HG03432 (cell line): ENCODE results near the gene RASA2.

Source experiments
- ATAC-seq: cut with Tn5 transposase; IDR thresholded peaks from one replicate; pipeline ENCODE4 v1.9.1; 2021; ENCODE audit warnings: mild to moderate bottlenecking, moderate library complexity; ENCODE audit not compliant: unreplicated experiment

Gene RASA2, protein sequence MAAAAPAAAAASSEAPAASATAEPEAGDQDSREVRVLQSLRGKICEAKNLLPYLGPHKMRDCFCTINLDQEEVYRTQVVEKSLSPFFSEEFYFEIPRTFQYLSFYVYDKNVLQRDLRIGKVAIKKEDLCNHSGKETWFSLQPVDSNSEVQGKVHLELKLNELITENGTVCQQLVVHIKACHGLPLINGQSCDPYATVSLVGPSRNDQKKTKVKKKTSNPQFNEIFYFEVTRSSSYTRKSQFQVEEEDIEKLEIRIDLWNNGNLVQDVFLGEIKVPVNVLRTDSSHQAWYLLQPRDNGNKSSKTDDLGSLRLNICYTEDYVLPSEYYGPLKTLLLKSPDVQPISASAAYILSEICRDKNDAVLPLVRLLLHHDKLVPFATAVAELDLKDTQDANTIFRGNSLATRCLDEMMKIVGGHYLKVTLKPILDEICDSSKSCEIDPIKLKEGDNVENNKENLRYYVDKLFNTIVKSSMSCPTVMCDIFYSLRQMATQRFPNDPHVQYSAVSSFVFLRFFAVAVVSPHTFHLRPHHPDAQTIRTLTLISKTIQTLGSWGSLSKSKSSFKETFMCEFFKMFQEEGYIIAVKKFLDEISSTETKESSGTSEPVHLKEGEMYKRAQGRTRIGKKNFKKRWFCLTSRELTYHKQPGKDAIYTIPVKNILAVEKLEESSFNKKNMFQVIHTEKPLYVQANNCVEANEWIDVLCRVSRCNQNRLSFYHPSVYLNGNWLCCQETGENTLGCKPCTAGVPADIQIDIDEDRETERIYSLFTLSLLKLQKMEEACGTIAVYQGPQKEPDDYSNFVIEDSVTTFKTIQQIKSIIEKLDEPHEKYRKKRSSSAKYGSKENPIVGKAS

DNA sequence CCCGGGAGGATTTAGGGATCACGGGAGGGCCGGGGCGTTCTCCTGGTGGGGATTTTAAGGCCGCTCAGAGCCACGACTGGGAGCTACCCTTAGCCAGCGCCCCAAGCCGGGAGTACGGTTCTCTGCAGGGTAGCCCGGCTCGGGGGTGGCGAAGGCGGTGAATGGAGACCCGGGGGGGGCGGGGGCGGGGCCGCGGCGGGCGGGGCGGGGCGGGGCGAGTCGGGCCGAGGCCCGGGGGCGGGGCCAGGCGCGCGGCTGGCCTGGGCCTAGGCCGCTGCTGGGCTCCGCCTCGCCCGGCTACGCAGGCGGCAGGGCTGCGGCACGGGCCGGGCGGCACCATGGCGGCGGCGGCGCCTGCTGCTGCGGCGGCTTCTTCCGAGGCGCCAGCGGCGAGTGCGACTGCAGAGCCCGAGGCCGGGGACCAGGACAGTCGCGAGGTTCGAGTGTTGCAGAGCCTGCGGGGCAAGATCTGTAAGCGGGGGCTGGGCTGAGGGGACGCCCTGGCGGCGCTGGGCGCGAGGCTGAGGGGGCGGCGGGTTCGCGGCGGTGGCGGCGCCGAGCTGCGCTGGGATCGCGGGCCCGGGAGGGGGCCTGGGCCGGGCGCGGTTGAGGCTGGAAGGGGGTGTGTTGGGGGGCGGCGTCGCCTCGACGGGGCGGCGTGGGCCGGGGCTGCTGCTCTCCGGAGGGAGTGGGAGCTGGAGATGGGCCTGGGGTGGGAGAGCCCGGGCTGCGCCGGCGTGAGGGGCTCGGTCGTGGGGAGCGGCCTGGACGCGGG lies at the start of gene RASA2:
Gene RASA2, plus strand, starts transcription at position 282 of the 775 bp plus-strand sequence. Its CDS starts 57 bp downstream, at position 339.
- ATAC-seq = peak; percentile 78

DNA sequence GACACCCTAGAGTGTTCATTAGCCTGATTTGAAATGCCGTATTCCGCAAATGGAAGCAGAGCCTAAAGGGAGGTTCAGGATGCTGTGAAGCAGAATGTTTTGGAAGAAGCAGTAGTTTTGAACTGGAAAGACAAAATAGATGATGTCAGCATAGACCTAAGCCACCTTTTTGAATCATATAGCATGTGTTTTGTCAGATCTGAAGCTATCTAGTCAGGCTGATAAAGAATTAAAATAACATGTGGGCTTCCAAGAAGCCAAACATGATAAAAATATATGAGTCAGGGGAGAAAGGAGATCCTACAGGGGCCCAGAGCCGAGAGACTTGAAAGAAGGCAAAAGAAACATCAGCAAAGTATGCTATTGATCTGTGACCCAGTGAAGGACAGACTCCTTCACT lies 47.2 kb upstream of the RASA2 start:
- ATAC-seq = no peak

DNA sequence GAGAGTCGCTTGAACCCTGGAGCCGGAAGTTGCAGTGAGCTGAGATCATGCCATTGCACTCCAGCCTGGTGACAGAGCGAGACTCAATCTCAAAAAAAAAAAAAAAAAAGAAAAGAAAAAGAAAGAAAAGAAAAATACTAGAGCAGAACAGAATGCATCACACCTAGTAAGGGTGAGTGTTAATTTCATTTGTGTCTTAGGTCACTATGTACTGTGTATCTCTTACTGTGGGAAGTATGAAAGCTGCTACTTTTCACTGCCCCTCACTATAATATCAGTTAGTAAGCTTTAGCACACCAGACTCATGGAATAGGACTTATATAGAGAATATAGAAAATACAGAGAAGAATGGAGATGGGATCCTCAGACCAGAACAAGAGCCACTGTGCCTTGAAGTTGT lies 45.9 kb upstream of the RASA2 start:
- no peak for ATAC-seq

DNA sequence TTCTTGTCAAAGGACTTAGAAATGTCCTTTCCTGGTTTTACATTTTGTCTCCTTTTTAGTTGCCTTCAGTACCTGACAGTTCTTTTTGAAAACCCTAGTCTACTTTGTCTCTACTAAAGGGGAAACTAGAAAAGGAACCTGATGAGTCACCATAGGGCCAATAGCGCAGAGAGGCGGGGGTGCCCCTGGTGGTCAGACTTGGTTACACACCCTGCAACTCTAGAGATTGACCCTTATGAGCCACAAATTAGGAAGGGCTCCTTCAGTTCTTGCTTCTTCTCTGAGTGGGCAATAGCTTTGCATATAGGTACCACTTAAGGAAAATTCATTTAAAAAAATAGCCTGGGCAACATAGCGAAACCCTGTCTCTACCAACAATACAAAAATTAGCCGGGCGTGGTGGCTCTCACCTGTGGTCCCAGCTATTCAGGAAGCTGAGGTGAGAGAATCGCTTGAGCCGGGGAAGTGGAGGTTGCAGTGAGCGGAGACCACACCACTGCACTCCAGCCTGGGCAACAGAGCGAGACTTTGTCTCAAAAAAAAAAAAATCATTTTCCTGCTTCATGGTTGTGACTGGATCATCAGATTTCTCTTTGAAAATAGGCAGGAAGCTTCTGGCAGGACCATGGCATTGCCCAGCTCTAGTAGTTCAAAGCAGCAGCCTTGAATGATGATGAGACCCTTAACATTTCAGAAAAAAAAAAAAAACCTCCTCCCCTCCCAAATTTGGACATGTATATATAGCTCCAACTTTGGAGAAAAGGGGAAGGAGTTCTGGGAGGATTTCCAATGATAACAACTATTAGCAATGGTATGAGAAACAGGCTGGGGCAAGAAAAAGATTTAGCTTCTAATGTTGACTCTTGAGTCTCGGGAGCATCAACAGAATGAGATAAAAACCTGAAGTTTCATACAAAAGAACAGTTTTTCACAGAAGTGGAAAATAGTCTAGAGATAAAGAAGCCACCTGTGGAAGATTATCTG lies 45.2 kb upstream of the RASA2 start:
- peak; percentile 94 for ATAC-seq

DNA sequence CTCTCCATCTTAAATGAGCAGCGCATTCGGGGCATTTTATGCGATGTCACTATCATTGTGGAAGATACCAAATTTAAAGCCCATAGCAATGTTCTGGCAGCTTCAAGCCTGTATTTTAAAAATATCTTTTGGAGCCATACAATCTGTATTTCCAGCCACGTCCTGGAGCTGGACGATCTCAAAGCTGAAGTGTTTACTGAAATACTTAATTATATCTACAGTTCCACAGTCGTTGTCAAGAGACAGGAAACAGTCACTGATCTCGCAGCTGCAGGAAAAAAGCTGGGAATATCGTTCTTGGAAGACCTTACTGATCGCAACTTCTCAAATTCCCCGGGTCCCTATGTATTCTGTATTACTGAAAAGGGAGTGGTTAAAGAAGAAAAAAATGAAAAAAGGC lies 44.4 kb upstream of the RASA2 start:
- no peak for ATAC-seq

DNA sequence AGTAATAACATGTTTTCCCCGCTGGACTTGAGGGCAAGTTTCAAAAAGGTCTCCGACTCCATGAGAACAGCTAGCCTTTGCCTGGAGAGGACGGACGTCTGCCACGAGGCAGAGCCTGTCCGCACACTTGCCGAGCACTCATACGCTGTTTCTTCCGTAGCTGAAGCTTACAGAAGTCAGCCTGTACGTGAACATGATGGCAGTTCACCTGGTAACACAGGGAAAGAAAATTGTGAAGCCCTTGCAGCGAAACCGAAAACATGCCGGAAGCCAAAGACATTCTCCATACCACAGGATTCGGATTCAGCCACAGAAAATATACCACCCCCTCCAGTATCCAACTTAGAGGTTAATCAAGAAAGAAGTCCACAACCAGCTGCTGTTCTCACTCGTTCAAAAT lies 43.9 kb upstream of the RASA2 start:
- ATAC-seq = no peak

DNA sequence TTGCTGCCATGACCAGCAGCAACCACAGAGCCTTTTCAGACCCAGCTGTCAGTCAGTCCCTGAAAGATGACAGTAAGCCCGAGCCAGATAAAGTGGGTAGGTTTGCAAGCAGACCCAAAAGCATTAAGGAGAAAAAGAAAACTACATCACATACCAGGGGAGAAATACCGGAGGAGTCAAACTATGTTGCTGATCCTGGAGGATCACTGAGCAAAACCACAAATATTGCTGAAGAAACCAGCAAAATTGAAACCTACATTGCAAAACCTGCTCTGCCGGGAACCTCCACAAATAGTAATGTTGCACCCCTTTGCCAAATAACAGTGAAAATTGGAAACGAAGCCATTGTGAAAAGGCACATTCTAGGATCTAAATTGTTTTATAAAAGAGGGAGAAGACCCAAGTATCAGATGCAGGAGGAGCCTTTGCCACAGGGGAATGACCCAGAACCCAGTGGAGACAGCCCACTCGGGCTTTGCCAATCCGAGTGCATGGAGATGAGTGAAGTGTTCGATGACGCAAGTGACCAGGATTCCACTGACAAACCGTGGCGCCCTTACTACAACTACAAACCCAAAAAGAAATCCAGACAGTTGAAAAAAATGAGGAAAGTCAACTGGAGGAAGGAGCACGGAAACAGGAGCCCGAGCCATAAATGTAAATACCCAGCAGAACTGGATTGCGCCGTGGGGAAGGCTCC lies 42.1 kb upstream of the RASA2 start:
- no peak for ATAC-seq

DNA sequence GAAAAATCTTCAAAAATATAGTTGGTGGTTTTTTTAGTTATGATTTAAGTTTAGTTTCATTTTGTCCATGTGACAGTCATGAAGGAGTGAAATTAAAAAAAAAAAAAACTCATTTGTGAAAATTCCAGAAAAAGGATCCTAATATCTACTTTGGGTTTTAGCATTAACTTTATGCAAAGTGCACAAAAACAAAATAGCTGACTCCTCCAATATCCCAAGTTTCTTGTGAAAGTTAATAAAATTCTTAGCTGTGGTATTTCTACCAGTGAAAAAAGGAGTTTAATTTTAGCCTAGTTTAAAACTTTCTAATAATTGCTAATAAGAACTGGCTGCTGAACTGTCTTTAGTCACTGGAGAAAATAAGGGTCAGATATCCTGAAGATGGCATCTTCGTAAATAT lies 40.8 kb upstream of the RASA2 start:
- ATAC-seq = no peak

DNA sequence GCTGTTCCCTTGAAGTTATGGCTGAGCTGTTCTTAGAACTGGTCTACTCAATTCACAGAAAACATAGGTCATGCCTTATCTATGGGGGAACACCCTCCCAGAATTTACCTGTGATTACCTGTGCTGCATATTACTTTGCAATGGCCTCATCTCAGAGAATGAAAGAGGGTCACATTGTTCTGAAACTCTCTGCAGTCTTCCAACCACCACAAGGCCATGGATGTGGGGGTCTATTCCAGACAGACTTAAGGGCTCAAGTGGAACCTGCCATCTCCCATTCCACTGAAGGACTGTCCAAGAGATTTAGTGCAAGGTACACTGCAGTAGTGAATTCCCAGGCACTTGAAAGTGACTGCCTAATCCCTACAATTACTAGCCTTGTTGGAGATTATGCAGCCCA lies 40.1 kb upstream of the RASA2 start:
- no peak for ATAC-seq

DNA sequence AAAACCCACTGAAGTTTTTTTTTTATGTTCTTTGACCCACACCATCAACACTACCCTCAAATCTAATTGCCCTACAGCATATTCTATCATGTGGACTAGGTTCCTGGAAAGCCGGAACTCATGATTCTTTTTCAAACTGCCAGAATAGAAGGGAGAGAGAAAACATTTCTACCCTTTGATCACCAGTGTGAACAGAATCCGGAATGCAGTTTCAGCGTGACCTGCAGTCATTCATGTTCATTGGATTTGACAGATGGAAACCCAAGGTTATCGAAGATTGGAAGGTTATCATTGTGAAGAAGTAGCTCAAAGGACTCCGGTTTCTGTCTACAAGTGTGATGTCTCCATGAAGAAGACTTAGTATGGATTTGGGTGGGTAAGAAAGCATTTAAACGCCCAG lies 39.4 kb upstream of the RASA2 start:
- no peak for ATAC-seq

DNA sequence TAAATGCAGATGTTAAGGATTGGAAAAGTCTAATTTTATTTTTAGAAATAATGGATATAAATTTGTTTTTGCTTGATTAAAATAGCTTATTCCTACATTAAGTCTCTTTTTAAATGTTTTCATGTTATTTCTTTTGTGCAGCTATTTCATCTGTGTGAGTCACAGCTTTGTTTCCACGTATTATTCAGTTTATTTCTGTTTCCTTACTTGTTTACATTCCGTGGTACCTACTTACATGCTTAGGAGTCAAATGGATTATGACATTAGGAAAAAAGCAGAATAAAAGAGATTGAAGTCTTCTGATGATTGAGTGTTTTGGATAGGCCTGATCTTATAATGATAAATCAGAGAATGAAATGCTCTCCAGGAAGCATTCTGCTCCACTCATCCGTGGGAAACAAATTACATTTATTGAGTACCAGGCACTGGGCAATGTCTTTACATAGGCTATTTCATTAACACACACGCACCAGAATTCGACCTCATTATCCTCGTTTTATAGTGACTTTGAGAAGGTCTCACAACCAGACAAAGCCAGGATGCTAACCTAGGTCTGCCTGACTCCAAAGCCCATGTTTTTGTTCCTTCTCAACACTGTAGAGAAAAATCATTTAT lies 38.1 kb upstream of the RASA2 start:
- no peak for ATAC-seq

DNA sequence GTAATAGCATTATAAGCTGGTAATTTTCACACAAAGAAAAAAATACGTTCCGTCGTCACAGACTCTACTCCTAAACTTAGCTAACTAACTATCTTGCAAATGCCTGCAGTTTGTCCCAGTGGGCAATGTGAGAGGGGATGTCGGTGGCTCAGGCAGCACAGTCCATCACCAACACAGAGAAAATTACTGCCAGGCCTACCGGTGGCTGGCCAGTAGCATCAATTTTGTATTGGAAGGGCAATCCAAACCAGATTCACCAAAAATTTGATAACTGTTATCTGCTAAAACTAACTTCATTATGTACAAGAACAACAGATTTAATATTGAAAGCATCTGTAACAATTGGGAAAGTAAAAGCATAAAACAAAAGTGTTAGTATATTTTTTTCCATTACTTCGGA lies 37.4 kb upstream of the RASA2 start:
- ATAC-seq = no peak

DNA sequence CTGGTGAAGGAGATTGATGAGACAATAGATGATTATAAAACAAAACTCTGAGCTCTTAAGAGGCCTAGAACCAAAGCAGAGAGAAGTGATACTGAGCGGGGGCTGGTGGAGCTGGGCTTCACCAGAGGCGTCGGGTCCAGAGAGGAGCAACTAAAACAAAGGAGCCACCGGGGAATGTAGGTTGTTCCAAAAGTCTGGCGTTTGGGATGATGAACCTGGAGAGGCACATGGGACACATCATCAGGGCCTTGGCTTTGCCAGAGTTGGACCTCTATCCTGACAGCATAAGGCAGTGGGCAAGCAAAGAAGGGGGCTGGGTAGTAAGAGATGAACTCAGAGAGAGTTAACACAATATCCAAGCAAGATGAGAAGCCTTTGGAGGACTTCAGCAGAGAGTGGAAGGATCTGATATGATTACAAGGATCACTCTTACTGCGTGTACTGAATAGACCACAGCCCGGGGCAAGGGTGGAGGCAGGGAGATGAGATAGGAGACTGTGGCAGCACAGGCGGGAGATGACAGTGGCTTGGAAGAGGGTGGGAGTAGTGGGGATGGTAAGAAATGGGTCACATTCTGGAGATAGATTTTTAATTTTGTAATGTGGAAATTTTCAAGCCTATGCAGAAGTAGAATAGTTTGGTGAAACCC lies 36.0 kb upstream of the RASA2 start:
- ATAC-seq = no peak

DNA sequence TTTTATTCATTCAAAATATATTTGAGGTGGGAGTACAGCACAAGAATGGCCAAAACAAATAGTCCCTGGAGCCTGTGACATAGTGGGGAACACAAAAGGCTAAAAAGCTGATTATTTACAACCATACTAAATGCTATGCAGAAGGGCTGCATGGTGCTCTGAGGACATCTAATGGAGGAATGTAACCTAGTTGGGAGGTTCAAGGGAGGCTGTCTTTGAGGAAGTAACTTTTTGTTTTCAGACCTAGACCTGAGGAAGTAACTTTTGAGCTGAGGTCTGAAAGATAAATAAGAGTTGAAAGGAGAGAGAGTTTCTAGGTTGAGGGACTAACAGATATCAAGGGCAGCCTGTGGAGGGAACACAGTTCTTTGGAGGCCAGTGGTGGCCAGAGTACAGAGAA lies 34.8 kb upstream of the RASA2 start:
- peak; percentile 73 for ATAC-seq

DNA sequence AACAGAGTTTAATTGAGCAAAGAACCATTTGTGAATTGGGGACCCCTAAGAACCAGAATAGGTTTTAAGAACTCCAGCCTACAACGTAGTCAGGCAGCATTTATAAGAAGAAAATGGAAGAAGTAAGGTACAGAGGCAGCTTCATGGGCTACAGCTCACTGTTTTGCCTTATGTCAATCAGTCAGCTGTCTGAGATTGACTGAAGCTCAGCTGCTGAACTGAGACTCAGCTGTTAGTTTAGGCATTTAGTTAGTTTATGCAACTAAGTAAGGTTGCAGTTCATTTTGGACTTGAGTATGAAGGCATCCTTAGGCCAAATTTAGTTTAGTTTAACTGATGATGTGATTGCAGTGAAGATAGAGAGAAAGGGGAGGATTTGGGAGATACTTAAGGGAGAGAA lies 34.1 kb upstream of the RASA2 start:
- no peak for ATAC-seq

DNA sequence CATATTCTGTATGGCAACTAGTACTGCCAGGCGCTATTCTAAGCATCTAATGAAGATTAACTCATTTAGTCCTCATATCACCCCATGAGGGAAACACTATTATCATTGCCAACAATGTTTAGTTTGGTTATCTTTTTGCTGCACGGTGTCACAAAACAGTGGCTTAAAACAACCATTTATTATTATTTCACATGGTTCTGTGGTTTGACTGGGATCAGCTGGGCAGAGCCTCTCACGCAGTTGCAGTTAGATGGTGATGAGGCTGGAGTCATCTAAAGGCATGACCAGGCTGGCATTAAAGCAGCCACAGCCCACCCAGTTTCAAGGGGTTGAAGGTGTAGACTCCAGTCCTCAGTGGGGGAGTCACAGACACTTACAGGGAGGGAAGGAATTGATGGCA lies 32.8 kb upstream of the RASA2 start:
- no peak for ATAC-seq

DNA sequence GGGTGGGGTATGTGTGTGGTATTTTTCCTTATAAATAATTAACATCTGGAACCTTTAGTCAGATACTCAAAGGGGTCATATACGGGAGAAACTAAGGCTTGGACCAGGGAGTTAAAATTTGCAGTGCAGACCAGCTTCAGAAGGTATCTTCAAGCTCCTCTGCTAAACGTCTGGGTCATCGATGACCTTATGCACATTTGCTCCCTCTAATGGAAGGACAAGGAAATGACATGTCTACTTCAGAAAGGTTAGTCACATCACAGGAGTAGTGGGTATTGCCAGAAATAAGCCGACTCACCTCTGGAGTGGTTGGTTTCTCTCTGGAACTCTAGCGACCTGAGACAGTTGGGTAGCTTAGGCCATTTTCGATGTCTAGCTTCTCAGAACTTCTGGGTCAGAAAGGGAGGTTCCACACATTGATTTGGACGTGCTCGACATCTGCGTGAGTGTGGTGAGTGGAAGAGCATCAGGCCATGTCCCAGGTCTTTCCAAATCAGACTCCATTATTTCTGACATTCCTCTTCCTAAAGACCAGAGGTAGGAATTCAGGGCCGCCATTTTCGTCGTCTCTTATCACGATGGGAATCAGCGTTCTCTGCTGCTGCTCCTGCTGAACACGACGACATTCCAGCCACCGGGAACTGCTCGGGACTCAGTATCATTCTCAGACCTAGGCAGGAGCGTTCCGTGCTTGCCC lies 31.8 kb upstream of the RASA2 start:
- ATAC-seq = peak; percentile 64
